HG03571 (cell line): ENCODE results near the gene RAC2.

Source experiments
- ATAC-seq: cut with Tn5 transposase; IDR thresholded peaks from one replicate; pipeline ENCODE4 v1.9.1; 2021; ENCODE audit not compliant: unreplicated experiment

RAC2 gene

GRCh38 chr22:37244114-37244921, at the start of gene RAC2:
Gene RAC2, minus strand, starts transcription at chr22:37244269. Its CDS starts 121 bp downstream, at chr22:37244148.
- ATAC-seq = peak; percentile 46

DNA sequence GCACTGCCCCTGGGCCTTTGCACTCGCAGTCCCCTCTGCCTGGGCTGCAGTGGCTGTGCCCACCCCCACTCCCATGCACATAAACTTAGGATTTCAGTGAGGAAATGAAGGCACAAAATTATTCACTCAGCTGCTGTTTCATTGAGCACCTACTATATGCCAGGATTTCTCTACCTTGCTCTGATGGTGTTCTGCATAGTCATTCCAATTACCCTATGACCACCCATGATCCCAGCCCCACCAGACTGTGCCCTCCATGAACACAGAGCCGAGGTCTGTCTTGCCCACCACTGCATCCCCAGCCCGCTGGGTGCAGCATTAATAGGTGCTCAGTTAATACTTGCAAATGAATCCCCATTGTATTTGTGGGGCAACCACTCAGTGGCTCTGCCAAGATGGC, 49.1 kb upstream of the RAC2 start:
- ATAC-seq = no peak

DNA sequence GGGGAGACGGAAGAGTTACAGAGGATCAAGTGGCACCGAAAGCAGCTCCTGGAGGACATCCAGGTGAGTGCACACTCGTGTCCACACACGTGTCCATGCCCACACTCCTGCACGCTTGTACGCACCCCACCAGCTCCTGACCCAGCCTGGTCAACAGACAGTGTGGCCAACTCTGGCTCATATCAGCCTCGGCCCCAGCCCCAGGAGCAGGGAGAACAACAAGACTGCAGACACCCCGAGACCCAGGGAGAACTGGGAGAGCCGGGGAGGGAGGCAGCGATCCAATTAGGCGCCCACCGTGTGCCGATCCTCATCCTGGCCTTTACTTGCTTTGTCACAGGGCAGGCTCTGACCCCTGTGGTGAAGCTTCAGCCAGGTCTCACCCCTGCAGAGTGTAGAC, 48.6 kb upstream of the RAC2 start:
- ATAC-seq = no peak

DNA sequence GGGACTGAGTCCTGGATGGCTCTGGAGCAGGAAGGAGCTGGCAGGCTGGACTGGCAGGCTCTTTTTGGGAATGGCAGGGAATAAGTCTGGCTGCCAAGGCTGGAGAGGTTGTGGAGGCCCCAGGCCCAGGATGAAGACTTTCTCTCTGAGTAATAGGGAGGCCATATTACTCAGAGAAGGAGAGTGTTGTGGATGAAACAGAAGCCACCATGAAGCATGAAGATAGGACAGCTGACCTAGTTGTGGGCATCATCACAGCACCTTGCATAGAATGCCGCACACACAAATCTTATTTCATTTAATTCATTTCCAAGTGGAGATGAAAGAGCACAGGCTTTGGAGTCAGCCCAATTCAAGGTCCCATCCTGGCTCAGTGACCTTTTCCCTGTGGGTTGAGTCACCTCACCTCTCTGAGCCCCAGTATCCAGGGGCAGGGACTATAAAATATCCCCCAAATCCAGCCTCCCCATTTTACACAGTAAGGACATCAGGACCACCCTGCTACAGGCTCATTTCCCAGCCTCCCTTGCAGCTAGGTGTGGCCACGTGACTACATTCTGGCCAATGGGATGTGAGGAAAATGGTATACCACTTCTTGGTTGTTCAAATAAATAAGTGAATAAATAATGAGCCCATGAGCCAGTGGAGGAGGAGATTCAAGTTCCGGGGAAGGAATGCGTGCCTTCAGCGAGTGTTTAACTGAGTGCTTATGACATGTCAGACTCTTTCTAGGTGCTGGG, 47.7 kb upstream of the RAC2 start:
- ATAC-seq = no peak

DNA sequence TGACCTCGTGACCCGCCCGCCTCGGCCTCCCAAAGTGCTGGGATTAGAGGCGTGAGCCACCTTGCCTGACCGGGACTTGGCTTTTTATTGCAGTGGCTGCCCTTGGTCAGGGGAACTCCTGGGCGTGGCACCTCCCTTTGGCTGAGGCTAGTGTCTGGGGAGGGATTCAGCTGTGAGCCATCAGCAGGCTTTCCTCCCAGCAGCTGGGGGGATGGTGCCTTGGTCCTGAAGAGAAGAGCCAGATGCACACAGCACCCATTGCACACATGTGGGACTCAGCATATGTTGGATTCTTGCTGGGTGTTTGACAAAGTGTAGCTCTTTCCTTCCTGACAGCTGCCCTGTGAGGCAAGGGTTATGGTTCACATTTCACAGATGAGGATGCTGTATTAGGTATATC, 46.7 kb upstream of the RAC2 start:
- no peak for ATAC-seq

DNA sequence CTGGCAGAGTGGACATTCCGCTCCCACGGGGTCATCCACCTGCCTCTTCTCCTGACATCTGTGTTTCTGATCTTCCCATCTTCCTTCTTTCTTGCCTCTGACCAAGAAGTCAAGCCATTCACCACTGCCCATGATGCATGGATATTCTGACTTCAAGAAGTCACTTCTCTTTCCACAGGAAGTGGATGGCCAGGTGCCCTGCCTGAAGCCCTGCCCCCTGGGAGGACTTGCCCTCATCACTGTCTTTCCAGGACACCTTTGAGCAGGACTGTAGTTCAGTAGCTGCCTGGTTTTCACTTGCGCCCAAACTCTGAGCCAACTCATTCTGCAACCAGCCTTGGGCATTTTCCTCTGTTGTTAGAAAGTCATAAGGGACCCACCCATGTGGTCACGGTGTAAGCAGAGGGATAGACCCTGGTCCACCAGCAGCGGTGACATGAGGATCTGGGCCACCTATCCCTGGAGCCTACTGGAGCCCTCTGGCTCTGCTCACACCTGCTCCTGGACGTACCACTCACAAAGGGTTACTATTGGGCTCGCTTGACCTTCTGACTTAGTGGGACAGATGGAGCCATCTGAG, 45.2 kb upstream of the RAC2 start:
- ATAC-seq = no peak

GRCh38 chr22:37288521-37288920, 44.5 kb upstream of the RAC2 start:
- no peak for ATAC-seq

GRCh38 chr22:37287550-37287951, 43.5 kb upstream of the RAC2 start:
- ATAC-seq = no peak

- no peak for ATAC-seq
These were observed 41.9 kb upstream of the RAC2 start for GRCh38 chr22:37285937-37286336.

DNA sequence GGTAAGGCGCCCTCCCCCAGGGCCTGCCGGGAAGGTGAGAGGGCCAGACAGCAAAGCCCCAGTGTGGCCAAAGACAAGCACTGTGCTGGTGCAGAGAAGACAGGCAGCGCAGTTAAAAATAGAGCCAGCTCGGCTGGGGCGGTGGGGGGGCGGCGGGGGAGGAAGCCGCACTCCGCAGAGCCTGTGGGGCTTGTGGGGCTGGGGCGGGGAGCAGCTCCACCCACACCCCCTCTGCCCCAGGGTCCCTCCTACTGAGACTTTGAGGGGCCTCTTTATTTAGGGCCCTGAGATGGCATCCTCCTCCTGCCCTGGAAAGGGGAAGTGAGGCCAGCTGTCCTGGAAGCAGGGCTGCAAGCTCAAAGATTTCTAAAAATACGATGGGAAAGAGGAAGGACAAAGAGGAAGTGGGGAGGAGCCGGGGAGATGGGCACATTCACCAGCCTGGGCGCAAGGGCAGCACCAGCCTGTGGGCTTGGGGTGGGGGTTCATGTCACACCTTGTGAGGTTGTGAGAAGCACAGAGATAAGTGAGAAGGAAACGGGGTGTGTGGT, 40.8 kb upstream of the RAC2 start:
- ATAC-seq = no peak

- ATAC-seq = no peak
These were observed 40.2 kb upstream of the RAC2 start for GRCh38 chr22:37284126-37284804.

GRCh38 chr22:37283393-37283937, 39.4 kb upstream of the RAC2 start:
- no peak for ATAC-seq

- ATAC-seq = no peak
These were observed 38.3 kb upstream of the RAC2 start, which contains the start of gene CYTH4 for GRCh38 chr22:37282385-37282677. Gene CYTH4, plus strand, starts transcription at chr22:37282508. Its CDS starts 62 bp downstream, at chr22:37282570.

DNA sequence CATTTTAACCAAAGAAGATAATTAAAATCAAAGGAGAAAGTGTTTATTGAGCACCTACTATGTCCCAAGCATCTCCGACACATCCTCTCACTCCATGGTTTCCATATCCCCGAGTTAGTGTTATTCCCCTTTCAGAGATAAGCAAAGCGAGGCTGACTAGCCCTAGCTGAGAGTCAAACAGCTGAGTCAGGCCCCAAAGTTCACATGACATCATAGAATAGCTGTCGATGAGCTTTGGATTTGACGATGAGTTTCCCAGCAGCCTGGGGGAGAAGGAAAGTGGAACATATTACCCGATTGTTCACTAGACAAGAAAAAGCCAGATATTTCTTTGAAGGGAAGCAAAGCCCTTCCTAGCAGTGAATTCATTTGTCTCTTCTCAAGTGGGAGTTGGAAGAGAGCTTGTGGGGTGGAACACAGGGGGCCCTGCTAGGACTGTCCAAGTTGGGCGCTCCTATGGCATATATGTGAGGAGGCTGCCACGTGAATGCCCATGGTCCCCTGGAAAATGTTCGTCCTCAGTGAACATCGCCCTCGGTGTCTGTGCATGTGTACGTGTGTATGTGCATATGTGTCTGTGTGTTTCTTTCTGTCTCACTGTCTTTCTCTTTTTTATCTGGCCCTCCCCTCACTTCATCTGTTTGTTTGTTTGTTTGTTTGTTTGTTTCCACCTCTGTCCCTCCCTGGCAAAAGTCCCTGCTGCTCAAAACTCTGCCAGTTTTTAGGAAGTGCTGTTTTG, 37.7 kb upstream of the RAC2 start:
- no peak for ATAC-seq

DNA sequence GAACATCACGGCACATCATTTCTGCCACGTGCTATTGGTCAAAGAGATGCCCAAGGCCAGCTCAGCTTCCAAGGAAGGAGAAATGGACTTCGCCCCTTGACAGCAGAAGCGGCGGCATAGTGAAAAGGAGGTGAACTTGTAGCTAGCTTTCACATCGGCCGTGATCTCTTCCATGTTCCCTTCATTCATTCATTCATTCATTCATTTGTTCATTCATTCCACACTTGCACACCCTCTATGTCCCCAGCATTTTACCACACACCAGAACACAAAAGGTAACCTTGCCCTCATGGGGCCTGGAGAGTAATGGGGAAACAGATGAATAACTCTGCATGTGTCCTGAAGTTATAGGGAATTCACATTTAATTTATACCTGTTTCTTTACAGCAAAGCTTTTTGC, 37.1 kb upstream of the RAC2 start:
- no peak for ATAC-seq

DNA sequence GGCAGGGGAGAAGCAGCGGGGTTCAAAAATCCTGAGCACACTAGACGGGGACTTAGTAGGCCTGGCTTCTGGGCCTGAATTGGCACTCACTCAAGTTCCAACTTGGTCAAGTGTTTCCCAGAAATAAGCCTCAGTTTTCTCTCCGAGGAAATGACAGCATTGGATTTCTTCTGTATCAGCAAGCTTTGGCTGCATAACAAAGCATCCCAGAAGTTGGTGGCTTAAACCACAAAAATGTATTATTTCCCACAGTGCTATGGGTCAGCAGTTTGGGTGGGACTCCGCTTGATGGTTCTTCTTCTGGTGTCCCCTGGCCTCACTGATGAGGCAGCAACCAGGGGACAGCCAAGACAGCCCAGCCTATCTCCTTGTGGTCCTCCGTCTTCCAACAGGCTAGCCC, 36.6 kb upstream of the RAC2 start:
- ATAC-seq = no peak

DNA sequence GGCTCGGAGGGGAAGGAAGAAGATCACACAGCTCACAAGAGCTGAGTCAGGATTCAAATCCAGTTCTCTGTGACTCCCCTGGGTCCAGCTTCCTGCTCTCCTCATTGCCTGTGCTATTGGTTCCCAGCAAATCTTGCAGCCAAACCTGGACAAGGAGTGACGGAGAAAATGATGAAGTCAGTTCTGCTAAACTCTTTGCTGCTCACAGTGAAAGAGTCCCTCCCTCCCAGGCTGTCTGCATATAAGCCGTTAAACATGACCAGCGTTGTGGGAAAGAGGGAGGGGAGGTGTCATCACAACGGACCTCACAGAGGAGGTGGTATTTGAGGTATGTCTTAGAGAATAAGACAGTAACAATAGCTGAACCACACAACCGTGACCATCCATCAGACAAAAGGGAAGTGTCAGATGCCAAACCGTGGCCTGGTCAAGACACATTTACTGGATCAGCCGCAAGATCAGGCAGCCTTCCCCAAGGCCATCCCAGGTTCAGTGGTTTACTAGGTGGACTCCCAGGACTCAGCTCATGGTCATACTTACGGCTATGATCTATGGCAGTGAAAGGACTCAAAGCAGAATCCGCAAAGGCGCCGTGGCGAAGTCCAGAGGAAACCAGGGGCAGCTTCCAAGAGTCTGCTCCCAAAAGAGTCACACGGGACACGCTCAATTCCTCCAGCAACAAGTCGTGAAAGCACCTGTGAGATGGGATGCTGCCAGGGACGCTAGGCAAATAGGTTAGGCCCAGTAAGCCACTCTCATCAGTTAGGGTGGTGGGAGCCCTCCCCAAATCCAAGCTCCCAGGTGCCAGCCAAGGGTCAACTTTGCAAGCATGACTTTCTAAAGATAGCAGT, 35.5 kb upstream of the RAC2 start:
- no peak for ATAC-seq

- ATAC-seq = no peak
These were observed 34.2 kb upstream of the RAC2 start for GRCh38 chr22:37278261-37278660.

GRCh38 chr22:37277384-37277783, 33.3 kb upstream of the RAC2 start:
- no peak for ATAC-seq
